K562 (cell line): Measurements from ENCODE around the gene CAMP.
"Not testable (repeated sequence)": the region's sequence is repeated elsewhere in the genome, so short reads cannot be mapped to it uniquely, and the experiment has no call there.

ENCODE experiments used
- ATF7 ChIP-seq: fragments of 450-650 bp; IDR thresholded peaks from 2 replicates; pipeline ENCODE4 v1.7.1; 2014; ENCODE audit warnings: mild to moderate bottlenecking, moderate library complexity
- BRD9 ChIP-seq: fragments of 450-650 bp; IDR thresholded peaks from 2 replicates; pipeline ENCODE4 v1.6.1; 2018; ENCODE audit warnings: low read depth; ENCODE audit not compliant: partially characterized antibody
- CTCF ChIP-seq, 3 experiments: IDR thresholded peaks in 2 of 3; conservative IDR thresholded peaks in 1 of 3; 2 replicates each; pipeline ENCODE4 v1.5.1; 2011 to 2012; ENCODE audit warnings: low read length in 3 of 3, mild to moderate bottlenecking in 3 of 3, control low read depth in 2 of 3, improper control_type of control experiment in 1 of 3, inconsistent platforms in 1 of 3, low read depth in 1 of 3, mixed read lengths in 1 of 3, moderate library complexity in 1 of 3; ENCODE audit not compliant: insufficient read depth in 2 of 3
- CXXC5 ChIP-seq: fragments of 250-450 bp; sonication (Bioruptor Pico); IDR thresholded peaks from 2 replicates; pipeline ENCODE4 v1.8.0; 2022; ENCODE audit warnings: inconsistent platforms, mild to moderate bottlenecking, moderate library complexity
- FOXM1 ChIP-seq, 2 experiments: fragments of 450-650 bp in 1 of 2; sonication (generic) in 1 of 2; formaldehyde crosslinking in 1 of 2; IDR thresholded peaks; 2 replicates each; pipeline versions ENCODE4 v1.6.1 to v1.9.0; 2017 to 2022; ENCODE audit warnings: low read depth in 2 of 2, mild to moderate bottlenecking in 2 of 2, missing genetic modification reagents in 1 of 2, moderate library complexity in 1 of 2
- MTA1 ChIP-seq: fragments of 450-650 bp; IDR thresholded peaks from 2 replicates; pipeline ENCODE4 v1.6.1; 2017; ENCODE audit warnings: borderline replicate concordance
- POLR2AphosphoS5 ChIP-seq: IDR thresholded peaks from 2 replicates; pipeline ENCODE4 v1.6.1; 2011; ENCODE audit warnings: mild to moderate bottlenecking, low read depth, low read length, moderate library complexity; ENCODE audit not compliant: control insufficient read depth, insufficient read depth
- RFX5 ChIP-seq: IDR thresholded peaks from 2 replicates; pipeline ENCODE4 v1.6.1; 2011; ENCODE audit warnings: low read depth, mild to moderate bottlenecking, improper control_type of control experiment, low read length
- SIN3B ChIP-seq: fragments of 450-650 bp; IDR thresholded peaks from 2 replicates; pipeline ENCODE4 v1.6.1; 2017; ENCODE audit warnings: low read depth, mild to moderate bottlenecking, moderate library complexity
- TAF1 ChIP-seq: IDR thresholded peaks from 2 replicates; pipeline ENCODE4 v1.6.1; 2011; ENCODE audit warnings: mild to moderate bottlenecking, low read length, moderate library complexity; ENCODE audit not compliant: insufficient read depth, control insufficient read depth, severe bottlenecking; ENCODE audit errors: extremely low read depth
- ZNF133 ChIP-seq: fragments of 250-450 bp; sonication (Bioruptor Pico); IDR thresholded peaks from 2 replicates; pipeline ENCODE4 v1.4.0; 2020; ENCODE audit warnings: mild to moderate bottlenecking
- TF ChIP-seq, protein P1 (sequence below): fragments of 450-650 bp; IDR thresholded peaks from 2 replicates; pipeline ENCODE4 v1.6.1; 2016; ENCODE audit warnings: low read depth

DNA sequence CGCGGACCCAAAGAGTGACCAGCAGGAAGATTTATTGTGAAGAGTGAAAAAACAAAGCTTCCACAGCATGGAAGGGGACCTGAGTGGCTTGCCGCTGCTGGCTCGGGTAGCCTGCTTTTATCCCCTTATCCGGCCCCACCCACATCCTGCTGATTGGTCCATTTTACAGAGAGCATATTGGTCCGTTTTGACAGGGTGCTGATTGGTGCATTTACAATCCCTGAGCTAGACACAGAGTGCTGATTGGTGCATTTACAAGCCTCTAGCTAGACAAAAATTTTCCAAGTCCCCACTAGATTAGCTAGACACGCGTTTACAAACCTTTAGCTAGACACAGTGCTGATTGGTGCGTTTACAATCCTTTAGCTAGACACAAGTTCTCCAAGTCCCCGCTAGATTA lies 47.9 kb downstream of the CAMP start:
- TF ChIP-seq CXXC5 (CRISPR knock-in tag); ZNF133 (CRISPR knock-in tag); MTA1; TAF1; CTCF (IDR thresholded peaks at IDR 0.05 in 2 of 3, conservative IDR thresholded peaks at IDR 0.05 in 1 of 3; ENCODE audit: insufficient read depth in 2 of 3, low read depth in 1 of 3, low read length in 3 of 3); BRD9; ATF7; FOXM1 (IDR thresholded peaks at IDR 0.05; ENCODE audit: low read depth); FOXM1 (CRISPR knock-in tag; IDR thresholded peaks at IDR 0.05; ENCODE audit: low read depth); RFX5; SIN3B; POLR2AphosphoS5: not testable (repeated sequence)
- TF ChIP-seq, protein P1, sequence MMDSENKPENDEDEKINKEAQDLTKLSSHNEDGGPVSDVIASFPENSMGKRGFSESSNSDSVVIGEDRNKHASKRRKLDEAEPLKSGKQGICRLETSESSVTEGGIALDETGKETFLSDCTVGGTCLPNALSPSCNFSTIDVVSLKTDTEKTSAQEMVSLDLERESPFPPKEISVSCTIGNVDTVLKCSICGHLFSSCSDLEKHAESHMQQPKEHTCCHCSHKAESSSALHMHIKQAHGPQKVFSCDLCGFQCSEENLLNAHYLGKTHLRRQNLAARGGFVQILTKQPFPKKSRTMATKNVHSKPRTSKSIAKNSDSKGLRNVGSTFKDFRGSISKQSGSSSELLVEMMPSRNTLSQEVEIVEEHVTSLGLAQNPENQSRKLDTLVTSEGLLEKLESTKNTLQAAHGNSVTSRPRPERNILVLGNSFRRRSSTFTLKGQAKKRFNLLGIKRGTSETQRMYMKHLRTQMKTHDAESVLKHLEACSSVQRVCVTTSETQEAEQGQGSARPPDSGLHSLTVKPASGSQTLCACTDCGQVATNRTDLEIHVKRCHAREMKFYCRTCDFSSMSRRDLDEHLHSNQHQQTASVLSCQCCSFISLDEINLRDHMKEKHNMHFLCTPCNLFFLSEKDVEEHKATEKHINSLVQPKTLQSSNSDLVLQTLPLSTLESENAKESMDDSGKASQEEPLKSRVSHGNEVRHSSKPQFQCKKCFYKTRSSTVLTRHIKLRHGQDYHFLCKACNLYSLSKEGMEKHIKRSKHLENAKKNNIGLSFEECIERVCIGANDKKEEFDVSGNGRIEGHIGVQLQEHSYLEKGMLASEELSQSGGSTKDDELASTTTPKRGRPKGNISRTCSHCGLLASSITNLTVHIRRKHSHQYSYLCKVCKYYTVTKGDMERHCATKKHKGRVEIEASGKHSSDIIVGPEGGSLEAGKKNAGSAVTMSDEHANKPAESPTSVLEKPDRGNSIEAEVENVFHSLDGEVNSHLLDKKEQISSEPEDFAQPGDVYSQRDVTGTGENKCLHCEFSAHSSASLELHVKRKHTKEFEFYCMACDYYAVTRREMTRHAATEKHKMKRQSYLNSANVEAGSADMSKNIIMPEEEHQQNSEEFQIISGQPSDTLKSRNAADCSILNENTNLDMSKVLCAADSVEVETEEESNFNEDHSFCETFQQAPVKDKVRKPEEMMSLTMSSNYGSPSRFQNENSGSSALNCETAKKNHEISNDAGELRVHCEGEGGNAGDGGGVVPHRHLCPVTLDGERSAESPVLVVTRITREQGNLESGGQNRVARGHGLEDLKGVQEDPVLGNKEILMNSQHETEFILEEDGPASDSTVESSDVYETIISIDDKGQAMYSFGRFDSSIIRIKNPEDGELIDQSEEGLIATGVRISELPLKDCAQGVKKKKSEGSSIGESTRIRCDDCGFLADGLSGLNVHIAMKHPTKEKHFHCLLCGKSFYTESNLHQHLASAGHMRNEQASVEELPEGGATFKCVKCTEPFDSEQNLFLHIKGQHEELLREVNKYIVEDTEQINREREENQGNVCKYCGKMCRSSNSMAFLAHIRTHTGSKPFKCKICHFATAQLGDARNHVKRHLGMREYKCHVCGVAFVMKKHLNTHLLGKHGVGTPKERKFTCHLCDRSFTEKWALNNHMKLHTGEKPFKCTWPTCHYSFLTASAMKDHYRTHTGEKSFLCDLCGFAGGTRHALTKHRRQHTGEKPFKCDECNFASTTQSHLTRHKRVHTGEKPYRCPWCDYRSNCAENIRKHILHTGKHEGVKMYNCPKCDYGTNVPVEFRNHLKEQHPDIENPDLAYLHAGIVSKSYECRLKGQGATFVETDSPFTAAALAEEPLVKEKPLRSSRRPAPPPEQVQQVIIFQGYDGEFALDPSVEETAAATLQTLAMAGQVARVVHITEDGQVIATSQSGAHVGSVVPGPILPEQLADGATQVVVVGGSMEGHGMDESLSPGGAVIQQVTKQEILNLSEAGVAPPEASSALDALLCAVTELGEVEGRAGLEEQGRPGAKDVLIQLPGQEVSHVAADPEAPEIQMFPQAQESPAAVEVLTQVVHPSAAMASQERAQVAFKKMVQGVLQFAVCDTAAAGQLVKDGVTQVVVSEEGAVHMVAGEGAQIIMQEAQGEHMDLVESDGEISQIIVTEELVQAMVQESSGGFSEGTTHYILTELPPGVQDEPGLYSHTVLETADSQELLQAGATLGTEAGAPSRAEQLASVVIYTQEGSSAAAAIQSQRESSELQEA = not testable (repeated sequence)
